ENCODE results near the gene NHSL1.

Gene NHSL1

DNA sequence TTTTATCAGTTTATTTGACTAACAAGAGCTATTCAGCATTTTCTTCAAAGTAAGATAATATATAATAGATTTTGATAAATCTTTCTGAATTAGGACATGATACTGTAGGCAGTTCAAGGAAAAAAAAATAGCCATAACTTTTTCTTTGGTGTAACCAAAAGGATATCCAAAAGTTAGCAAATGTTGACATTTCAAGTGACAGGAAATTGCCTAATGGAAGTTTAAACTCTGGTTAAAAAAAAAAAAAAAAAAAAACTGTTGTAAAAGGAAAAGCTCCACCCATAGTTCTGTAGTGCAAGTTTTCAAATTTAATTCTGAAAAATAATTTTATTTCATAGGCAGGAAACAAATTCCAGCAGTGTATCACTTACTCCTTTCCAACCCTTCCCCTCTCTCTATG, 76.4 kb downstream of the NHSL1 start:
- Histone ChIP-seq H3K4me1 (ENCODE audit: control insufficient read depth, insufficient read depth, low read length) (no peaks in the 10 kb centered on the region), H3K27me3 (ENCODE audit: control insufficient read depth, insufficient read depth, low read length) (no peaks in the 10 kb centered on the region), H3K36me3 (ENCODE audit: control insufficient read depth, insufficient read depth, low read length) (peaks cover 3% of the 10 kb centered on the region), H3K9ac (ENCODE audit: low read length) (no peak overlapping the region), H3K4me3 (ENCODE audit: low read length) (no peak overlapping the region), H3K27ac (ENCODE audit: low read depth, low read length) (no peak overlapping the region)

DNA sequence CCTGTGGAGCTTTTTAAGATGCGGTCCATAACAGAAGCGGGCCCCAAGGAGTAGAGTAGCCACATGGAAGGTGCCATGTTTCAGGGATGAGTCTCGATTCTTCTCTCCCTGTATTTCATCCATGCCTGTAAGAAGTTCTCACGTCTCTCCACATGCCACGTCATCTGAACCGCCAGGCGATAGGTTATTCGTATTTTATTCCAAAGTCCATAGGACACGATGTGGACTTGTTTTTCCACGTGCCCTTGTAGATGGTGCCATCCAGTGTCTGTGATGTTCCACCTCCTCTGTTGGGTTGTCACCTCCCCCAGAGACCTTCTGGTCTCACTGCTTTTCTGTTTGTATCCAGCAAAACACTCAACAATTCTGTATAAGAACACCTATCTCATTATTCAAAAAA, 77.7 kb downstream of the NHSL1 start:
- Histone ChIP-seq H3K4me3 (ENCODE audit: low read length) (no peak overlapping the region), H3K27me3 (ENCODE audit: control insufficient read depth, insufficient read depth, low read length) (no peaks in the 10 kb centered on the region), H3K9ac (ENCODE audit: low read length) (no peak overlapping the region), H3K36me3 (ENCODE audit: control insufficient read depth, insufficient read depth, low read length) (peaks cover 3% of the 10 kb centered on the region), H3K4me1 (ENCODE audit: control insufficient read depth, insufficient read depth, low read length) (no peaks in the 10 kb centered on the region), H3K27ac (ENCODE audit: low read depth, low read length) (no peak overlapping the region)

DNA sequence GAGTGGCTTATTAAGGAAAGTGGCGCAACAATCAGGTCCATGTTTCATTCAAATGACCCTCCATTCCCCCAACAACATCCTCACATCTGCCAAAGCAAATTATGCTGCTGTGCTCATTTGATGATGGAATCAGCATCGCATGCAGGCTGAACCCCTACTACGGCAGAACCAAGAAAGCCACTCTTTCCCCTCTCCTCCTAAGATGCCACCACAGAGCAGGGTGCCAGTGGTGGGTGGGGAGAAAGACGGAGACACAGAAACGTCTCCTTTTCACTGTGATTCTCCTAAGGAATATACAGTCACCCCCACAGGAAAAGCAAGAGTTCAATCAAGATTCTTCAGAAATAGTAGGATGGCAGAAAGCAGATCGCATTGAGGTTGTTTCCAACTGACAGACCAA, 78.2 kb downstream of the NHSL1 start:
- no peak overlapping the region for H3K4me3 ChIP-seq (ENCODE audit: low read length)
- H3K9ac ChIP-seq (ENCODE audit: low read length), result no peak overlapping the region
- no peak overlapping the region for H3K27ac ChIP-seq (ENCODE audit: low read depth, low read length)
- H3K27me3 ChIP-seq (ENCODE audit: control insufficient read depth, insufficient read depth, low read length), result no peaks in the 10 kb centered on the region
- peaks cover 3% of the 10 kb centered on the region for H3K36me3 ChIP-seq (ENCODE audit: control insufficient read depth, insufficient read depth, low read length)
- no peaks in the 10 kb centered on the region for H3K4me1 ChIP-seq (ENCODE audit: control insufficient read depth, insufficient read depth, low read length)

DNA sequence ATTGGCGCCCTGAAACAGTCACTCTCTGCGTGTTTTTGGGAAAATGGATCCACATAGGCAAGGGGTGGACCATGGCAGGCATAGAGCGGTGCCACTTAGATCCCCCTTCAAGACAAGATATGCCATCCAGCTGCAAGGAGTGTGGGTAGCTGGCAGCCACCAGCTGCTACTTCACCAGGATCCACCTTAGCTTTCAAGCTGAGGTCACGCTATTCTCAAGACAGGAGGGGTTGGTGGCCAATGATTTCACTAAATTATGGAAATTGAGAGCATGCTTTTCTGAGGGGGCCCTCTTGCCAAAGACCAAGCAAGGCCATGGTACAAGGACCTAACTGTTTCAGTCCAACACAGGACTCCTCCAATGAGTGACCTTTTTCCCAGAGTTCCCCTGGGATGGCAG, 78.9 kb downstream of the NHSL1 start:
- Histone ChIP-seq H3K27ac (ENCODE audit: low read depth, low read length) (no peak overlapping the region), H3K36me3 (ENCODE audit: control insufficient read depth, insufficient read depth, low read length) (peaks cover 4% of the 10 kb centered on the region), H3K27me3 (ENCODE audit: control insufficient read depth, insufficient read depth, low read length) (no peaks in the 10 kb centered on the region)

DNA sequence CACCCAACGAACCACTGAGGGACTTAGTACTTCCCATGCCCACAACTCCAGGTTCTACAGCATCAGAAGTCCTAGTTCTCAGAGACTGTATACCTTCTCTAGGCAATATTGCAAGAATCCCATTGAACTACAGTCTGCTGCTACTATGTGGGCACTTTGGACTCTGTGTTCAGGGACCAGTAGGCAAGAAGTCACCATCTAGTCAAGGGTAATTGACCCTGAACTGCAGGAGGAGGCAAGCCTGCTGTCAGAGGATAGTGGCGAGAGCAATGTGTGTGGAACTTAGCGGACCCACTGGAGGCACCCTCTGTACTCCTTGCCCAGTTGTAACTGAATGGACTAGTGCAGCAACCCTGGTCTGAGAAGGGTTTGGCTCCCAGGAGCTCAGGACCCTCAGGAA, 79.5 kb downstream of the NHSL1 start:
- no peak overlapping the region for H3K9ac ChIP-seq (ENCODE audit: low read length)
- H3K27ac ChIP-seq (ENCODE audit: low read depth, low read length), result no peak overlapping the region
- no peaks in the 10 kb centered on the region for H3K27me3 ChIP-seq (ENCODE audit: control insufficient read depth, insufficient read depth, low read length)
- no peaks in the 10 kb centered on the region for H3K4me1 ChIP-seq (ENCODE audit: control insufficient read depth, insufficient read depth, low read length)
- H3K36me3 ChIP-seq (ENCODE audit: control insufficient read depth, insufficient read depth, low read length), result peaks cover 7% of the 10 kb centered on the region
- no peak overlapping the region for H3K4me3 ChIP-seq (ENCODE audit: low read length)

More for the DNA sequence above, 78.9 kb downstream of the NHSL1 start:
- no peak overlapping the region for H3K9ac ChIP-seq (ENCODE audit: low read length)
- H3K4me3 ChIP-seq (ENCODE audit: low read length), result no peak overlapping the region
- no peaks in the 10 kb centered on the region for H3K4me1 ChIP-seq (ENCODE audit: control insufficient read depth, insufficient read depth, low read length)

DNA sequence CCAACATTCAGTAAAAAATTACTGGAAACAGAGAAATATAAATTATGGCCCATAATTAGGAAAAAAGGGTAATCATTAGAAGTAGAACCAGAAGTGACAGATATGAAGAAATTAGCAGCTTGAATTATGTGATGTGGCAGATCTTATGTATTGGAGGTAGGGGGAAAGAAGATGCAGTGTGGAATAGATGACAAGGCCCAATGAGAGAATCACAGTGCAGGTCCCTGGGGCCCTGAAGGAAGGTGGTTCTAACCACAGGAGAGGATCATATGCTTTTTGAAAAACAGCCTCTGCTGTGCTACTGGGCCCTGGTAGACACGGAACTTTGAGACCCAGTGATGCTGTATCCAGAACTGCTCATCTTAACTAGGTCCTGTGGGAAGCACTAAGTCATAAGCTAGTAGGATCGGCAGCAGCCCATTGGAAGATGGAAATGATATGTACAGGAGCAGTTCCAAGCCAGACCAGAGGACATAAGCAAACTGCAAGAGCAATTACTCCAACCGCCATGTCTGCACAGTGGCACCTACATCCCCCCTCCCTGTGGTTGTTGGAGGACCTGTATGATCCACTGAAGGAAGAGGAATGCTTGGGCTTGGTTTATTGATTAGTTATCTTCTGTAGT, 81.1 kb downstream of the NHSL1 start:
- Histone ChIP-seq H3K36me3 (ENCODE audit: control insufficient read depth, insufficient read depth, low read length) (peaks cover 12% of the 10 kb centered on the region), H3K27me3 (ENCODE audit: control insufficient read depth, insufficient read depth, low read length) (no peaks in the 10 kb centered on the region), H3K4me1 (ENCODE audit: control insufficient read depth, insufficient read depth, low read length) (no peaks in the 10 kb centered on the region), H3K27ac (ENCODE audit: low read depth, low read length) (no peak overlapping the region), H3K4me3 (ENCODE audit: low read length) (no peak overlapping the region), H3K9ac (ENCODE audit: low read length) (no peak overlapping the region)

DNA sequence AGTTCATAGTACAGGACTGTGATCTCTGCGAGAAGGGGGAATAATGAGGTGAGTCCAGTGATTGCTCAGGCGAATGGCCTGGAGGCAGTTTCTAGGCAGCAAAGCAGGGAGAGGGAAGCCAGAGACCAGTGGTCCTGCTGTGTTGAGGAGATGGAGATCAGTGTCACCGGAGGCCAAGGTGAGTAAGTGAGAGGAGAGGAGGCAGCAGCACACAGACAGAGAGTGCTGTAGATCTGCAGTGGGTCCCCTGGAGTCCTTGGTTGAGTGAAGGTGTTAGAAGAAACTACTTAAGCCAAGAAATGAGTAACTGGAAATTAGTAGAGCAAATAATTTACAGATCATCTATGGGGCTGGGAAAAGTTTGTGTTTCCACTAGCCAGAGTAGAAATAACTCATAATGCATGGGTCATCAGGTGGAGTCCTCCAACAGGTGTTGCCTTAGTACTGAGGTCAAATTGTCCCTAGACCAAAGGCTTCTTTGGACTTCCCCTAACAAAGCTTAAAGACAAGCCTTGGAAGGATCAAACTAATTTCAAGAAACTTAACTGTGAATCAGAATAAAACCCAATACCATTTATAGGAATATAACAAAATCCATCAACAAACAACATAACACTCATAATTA, 81.7 kb downstream of the NHSL1 start:
- Histone ChIP-seq H3K4me3 (ENCODE audit: low read length) (no peak overlapping the region), H3K9ac (ENCODE audit: low read length) (no peak overlapping the region), H3K27me3 (ENCODE audit: control insufficient read depth, insufficient read depth, low read length) (no peaks in the 10 kb centered on the region), H3K4me1 (ENCODE audit: control insufficient read depth, insufficient read depth, low read length) (no peaks in the 10 kb centered on the region), H3K36me3 (ENCODE audit: control insufficient read depth, insufficient read depth, low read length) (peaks cover 12% of the 10 kb centered on the region), H3K27ac (ENCODE audit: low read depth, low read length) (no peak overlapping the region)

DNA sequence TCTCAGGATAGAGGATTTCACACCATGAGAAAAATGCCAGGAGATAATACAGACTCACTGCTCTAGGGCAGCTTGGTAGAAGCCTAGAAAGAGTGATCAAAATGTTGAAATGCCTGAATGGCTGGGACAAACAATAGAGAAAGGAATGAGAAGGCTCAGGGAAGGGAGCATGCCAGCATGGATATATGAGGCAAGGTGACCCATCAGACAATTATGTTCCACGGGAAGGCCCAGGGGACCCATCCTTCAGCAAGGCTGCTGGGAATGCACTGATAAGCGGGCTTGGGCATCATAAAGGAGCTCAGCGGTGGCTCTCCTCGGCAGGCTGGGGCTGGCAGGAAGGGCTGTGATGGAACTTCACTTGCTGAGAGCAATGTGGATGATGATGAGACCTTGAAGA, 83.1 kb downstream of the NHSL1 start:
- H3K36me3 ChIP-seq (ENCODE audit: control insufficient read depth, insufficient read depth, low read length), result peaks cover 14% of the 10 kb centered on the region
- no peak overlapping the region for H3K9ac ChIP-seq (ENCODE audit: low read length)
- H3K27me3 ChIP-seq (ENCODE audit: control insufficient read depth, insufficient read depth, low read length), result no peaks in the 10 kb centered on the region
- no peak overlapping the region for H3K4me3 ChIP-seq (ENCODE audit: low read length)
- H3K27ac ChIP-seq (ENCODE audit: low read depth, low read length), result no peak overlapping the region
- no peaks in the 10 kb centered on the region for H3K4me1 ChIP-seq (ENCODE audit: control insufficient read depth, insufficient read depth, low read length)

DNA sequence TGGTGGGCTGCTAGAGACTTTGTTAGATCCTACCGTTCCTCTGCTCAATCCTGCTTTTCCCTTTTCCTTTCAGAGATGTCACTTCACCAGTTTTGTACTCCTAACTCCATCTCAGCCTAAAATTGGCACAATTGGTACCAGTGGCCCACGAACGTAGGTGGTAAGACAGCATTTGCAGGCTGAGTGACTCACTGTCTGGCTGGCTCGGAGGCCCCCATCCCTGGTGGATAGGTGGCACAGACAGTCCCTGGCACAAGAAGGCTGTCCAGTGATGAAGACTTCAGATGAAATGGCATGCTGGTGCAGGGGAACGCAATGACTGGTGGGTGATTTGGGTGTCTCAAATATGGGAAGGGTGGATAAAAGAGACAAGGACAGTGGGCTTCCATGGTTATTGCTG, 84.2 kb downstream of the NHSL1 start:
- Histone ChIP-seq H3K4me1 (ENCODE audit: control insufficient read depth, insufficient read depth, low read length) (no peaks in the 10 kb centered on the region), H3K27ac (ENCODE audit: low read depth, low read length) (no peak overlapping the region), H3K36me3 (ENCODE audit: control insufficient read depth, insufficient read depth, low read length) (peaks cover 14% of the 10 kb centered on the region), H3K9ac (ENCODE audit: low read length) (no peak overlapping the region), H3K4me3 (ENCODE audit: low read length) (no peak overlapping the region), H3K27me3 (ENCODE audit: control insufficient read depth, insufficient read depth, low read length) (no peaks in the 10 kb centered on the region)

DNA sequence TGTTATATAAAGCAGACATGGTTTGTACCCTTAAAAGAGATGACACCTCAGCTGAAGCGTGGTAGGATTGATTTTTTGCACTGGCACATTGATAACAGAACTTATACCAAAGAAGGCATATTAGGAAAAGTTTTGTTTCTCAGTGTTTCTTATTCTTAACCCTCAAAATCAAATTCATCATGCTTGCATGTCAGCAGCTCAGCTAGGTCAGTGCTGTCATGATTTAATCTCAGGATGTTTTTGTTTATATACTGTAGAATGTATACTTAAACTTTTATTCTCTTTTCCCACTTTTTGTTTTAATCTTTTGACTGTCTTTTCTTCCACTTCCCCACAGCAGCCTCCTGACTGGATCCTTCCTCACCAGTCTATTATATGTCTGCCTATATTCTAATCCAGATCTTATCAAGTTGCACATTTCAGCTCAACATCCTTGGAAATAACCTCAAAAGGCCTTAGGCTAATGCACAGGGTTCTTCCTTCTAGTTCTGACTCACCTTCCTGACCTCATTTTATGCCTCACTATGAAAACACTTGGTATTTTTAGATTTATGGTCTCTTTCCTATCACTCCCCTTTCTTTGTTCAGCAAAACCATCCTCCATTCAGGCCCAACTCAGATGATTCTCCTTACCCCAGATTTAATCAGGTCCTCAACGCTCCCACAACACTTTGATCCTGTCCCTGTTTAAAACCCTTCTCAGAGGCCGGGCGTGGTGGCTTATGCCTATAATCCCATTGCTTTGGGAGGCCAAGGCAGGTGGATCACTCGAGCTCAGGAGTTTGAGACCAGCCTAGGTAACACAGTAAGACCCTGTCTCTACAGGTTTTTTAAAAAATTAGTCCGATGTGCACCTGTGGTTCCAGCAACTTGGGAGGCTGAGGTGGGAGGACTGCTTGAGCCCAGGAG, 88.1 kb downstream of the NHSL1 start:
- no peak overlapping the region for H3K27ac ChIP-seq (ENCODE audit: low read depth, low read length)
- H3K9ac ChIP-seq (ENCODE audit: low read length), result no peak overlapping the region
- H3K4me1 ChIP-seq (ENCODE audit: control insufficient read depth, insufficient read depth, low read length), result no peaks in the 10 kb centered on the region
- no peak overlapping the region for H3K4me3 ChIP-seq (ENCODE audit: low read length)
- no peaks in the 10 kb centered on the region for H3K27me3 ChIP-seq (ENCODE audit: control insufficient read depth, insufficient read depth, low read length)
- peaks cover 21% of the 10 kb centered on the region for H3K36me3 ChIP-seq (ENCODE audit: control insufficient read depth, insufficient read depth, low read length)

DNA sequence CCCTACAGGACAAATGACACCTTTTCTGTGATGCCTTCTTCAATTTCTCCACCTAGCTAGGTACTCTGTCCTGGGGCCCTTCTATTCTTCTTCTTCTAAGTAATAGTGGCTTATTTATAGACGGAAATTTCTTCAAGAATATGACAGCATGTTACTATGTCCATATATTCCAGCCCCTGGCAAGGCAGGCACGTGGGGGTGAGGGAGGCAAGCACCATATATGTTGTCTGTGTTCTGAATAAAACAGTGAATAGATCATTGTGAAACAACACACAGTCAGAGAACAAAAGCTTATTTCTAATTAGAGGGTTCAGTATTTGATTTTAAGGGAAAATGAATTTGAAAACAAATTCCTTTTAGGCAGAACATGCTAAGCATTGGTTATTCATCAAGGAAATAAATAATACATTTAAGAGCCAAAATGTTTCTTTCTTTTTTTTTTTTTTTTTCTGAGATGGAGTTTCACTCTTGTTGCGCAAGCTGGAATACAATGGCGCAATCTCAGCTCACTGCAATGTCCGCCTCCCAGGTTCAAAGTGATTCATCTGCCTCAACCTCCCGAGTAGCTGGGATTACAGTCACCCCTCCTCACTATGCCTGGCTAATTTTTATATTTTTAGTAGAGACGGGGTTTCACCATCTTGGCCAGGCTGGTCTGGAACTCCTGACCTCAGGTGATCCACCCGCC, 89.1 kb downstream of the NHSL1 start:
- Histone ChIP-seq H3K9ac (ENCODE audit: low read length) (no peak overlapping the region), H3K4me3 (ENCODE audit: low read length) (no peak overlapping the region), H3K27me3 (ENCODE audit: control insufficient read depth, insufficient read depth, low read length) (no peaks in the 10 kb centered on the region), H3K36me3 (ENCODE audit: control insufficient read depth, insufficient read depth, low read length) (peaks cover 17% of the 10 kb centered on the region), H3K4me1 (ENCODE audit: control insufficient read depth, insufficient read depth, low read length) (no peaks in the 10 kb centered on the region), H3K27ac (ENCODE audit: low read depth, low read length) (no peak overlapping the region)

DNA sequence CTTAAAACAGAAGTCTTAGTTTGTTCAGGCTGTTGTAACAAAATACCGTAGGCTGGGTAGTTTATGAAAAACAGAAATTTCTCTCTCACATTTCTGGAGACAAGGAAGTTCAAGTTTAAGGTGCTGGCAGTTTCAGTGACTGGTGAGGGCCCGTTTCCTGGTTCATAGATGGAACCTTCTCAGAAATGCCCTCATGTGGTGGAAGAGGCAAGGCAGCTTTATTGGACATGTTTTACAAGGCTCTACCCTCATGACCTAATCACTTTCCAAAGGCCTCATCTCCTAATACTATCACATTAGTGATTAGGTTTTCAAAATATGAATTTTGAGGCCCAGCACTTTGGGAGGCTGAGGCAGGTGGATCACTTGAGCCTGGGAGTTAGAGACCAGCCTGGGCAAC, 92.9 kb downstream of the NHSL1 start:
- H3K4me1 ChIP-seq (ENCODE audit: control insufficient read depth, insufficient read depth, low read length), result no peaks in the 10 kb centered on the region
- H3K9ac ChIP-seq (ENCODE audit: low read length), result no peak overlapping the region
- peaks cover 7% of the 10 kb centered on the region for H3K36me3 ChIP-seq (ENCODE audit: control insufficient read depth, insufficient read depth, low read length)
- H3K27ac ChIP-seq (ENCODE audit: low read depth, low read length), result no peak overlapping the region
- H3K4me3 ChIP-seq (ENCODE audit: low read length), result no peak overlapping the region
- H3K27me3 ChIP-seq (ENCODE audit: control insufficient read depth, insufficient read depth, low read length), result no peaks in the 10 kb centered on the region
